Hepatocyte (in vitro differentiated cells): ENCODE results near the gene SLC12A7. TPM values are rescaled to one million over a fixed set of nuclear protein-coding genes. Genes with fewer than 3 reads are reported as not detected.

Experiments used
- DNase-seq: peaks from one replicate; pipeline ENCODE4 v3.0.0-alpha.2; 2016; ENCODE audit warnings: low spot score
- H2AFZ ChIP-seq: fragments of 200-600 bp; sonication (generic); 2 replicates; pipeline ENCODE4 v1.6.0; 2016; ENCODE audit warnings: antibody characterized with exemption, mild to moderate bottlenecking
- H3K27ac ChIP-seq: fragments of 200-600 bp; sonication (generic); 2 replicates; pipeline ENCODE4 v1.5.1; 2016; ENCODE audit warnings: mild to moderate bottlenecking
- H3K27me3 ChIP-seq: fragments of 200-600 bp; sonication (generic); 2 replicates; pipeline ENCODE4 v1.6.1; 2016
- H3K36me3 ChIP-seq: fragments of 200-600 bp; sonication (generic); replicated peaks from 2 replicates; pipeline ENCODE4 v1.5.1; 2016; ENCODE audit warnings: low read depth; ENCODE audit not compliant: insufficient read depth
- H3K4me1 ChIP-seq: fragments of 200-600 bp; sonication (generic); 2 replicates; pipeline ENCODE4 v1.5.1; 2016; ENCODE audit warnings: mild to moderate bottlenecking, moderate library complexity; ENCODE audit not compliant: insufficient read depth
- H3K4me2 ChIP-seq: fragments of 200-600 bp; sonication (generic); 2 replicates; pipeline ENCODE4 v1.6.0; 2016
- H3K4me3 ChIP-seq: fragments of 200-600 bp; sonication (generic); 2 replicates; pipeline ENCODE4 v1.5.1; 2016; ENCODE audit warnings: mild to moderate bottlenecking
- H3K79me2 ChIP-seq: fragments of 200-600 bp; sonication (generic); 2 replicates; pipeline ENCODE4 v1.6.0; 2017; ENCODE audit warnings: mild to moderate bottlenecking
- H3K9me2 ChIP-seq: fragments of 200-600 bp; sonication (generic); replicated peaks from 2 replicates; pipeline ENCODE4 v1.6.0; 2017; ENCODE audit warnings: mild to moderate bottlenecking; ENCODE audit not compliant: insufficient read depth
- H3K9me3 ChIP-seq: fragments of 200-600 bp; sonication (generic); 2 replicates; pipeline ENCODE4 v1.5.1; 2016; ENCODE audit warnings: low read depth, mild to moderate bottlenecking
- H4K20me1 ChIP-seq: fragments of 200-600 bp; sonication (generic); 2 replicates; pipeline ENCODE4 v1.6.0; 2016; ENCODE audit warnings: mild to moderate bottlenecking; ENCODE audit not compliant: insufficient read depth, poor library complexity, severe bottlenecking
- CTCF ChIP-seq: fragments of 200-600 bp; sonication (generic); IDR thresholded peaks from 2 replicates; pipeline ENCODE4 v1.5.1; 2016; ENCODE audit warnings: antibody characterized with exemption, mild to moderate bottlenecking; ENCODE audit not compliant: poor library complexity
- EZH2 ChIP-seq: fragments of 200-600 bp; sonication (generic); IDR thresholded peaks from 2 replicates; pipeline ENCODE4 v1.6.1; 2016; ENCODE audit warnings: antibody characterized with exemption, mild to moderate bottlenecking, borderline replicate concordance
- EZH2phosphoT487 ChIP-seq: fragments of 200-600 bp; sonication (generic); IDR thresholded peaks from one replicate; pipeline ENCODE4 v1.6.1; 2018; ENCODE audit warnings: antibody characterized with exemption, mild to moderate bottlenecking, low read depth, moderate library complexity; ENCODE audit not compliant: unreplicated experiment, severe bottlenecking
- WGBS: methylation state at CpG from one replicate; pipeline ENCODE4 v1.1.6; 2016; ENCODE audit warnings: low lambda C conversion rate; ENCODE audit errors: missing lambda C conversion rate; 5-methylcytosine and 5-hydroxymethylcytosine counted together
- polyA plus RNA-seq: library from polyadenylated mRNA; unstranded; fragments of >200 nt; fragmentation: Nextera tagmentation; extraction: Ambion mirVana; gene quantifications from 2 replicates; pipeline ENCODE4 v1.2.1, GENCODE V29; 2016
- total RNA-seq: library from RNA; depleted of rRNA; stranded (reverse); fragments of >200 nt; gene quantifications from 2 replicates; pipeline ENCODE4 v1.2.3, GENCODE V29; 2014

Gene SLC12A7
- total and polyA plus RNA-seq, 2 experiments from 2014 or later = 30.2 to 34.3 TPM

- WGBS = 97% methylated on average over 26 of the region's 26 CpGs
- Histone ChIP-seq H3K4me1 (no peaks in the 10 kb centered on the region), H3K27ac (no peak overlapping the region), H3K79me2 (no peaks in the 10 kb centered on the region), H2AFZ (no peak overlapping the region), H3K4me3 (no peak overlapping the region), H3K9me2 (no peaks in the 10 kb centered on the region), H3K36me3 (no peaks in the 10 kb centered on the region), H3K27me3 (no peaks in the 10 kb centered on the region), H4K20me1 (no peaks in the 10 kb centered on the region), H3K9me3 (no peaks in the 10 kb centered on the region), H3K4me2 (no peak overlapping the region)
- no peak for DNase-seq
- TF ChIP-seq CTCF = no peak
- no peak for TF ChIP-seq EZH2
- TF ChIP-seq EZH2phosphoT487 = no peak
Measured at GRCh38 chr5:1081519-1081918, 30.3 kb downstream of the SLC12A7 start.

- no peaks in the 10 kb centered on the region for H3K9me3 ChIP-seq
- H3K79me2 ChIP-seq = no peaks in the 10 kb centered on the region
- TF ChIP-seq EZH2 (no peak), CTCF (no peak), EZH2phosphoT487 (no peak)
- DNase-seq = no peak
- 77% methylated on average over 18 of the region's 18 CpGs for WGBS
- H2AFZ ChIP-seq = no peak overlapping the region
- H3K4me1 ChIP-seq = no peaks in the 10 kb centered on the region
- H3K27ac ChIP-seq = no peak overlapping the region
- no peaks in the 10 kb centered on the region for H3K9me2 ChIP-seq
- H4K20me1 ChIP-seq = no peaks in the 10 kb centered on the region
- H3K4me2 ChIP-seq = no peak overlapping the region
- H3K4me3 ChIP-seq = no peak overlapping the region
- no peaks in the 10 kb centered on the region for H3K36me3 ChIP-seq
- no peaks in the 10 kb centered on the region for H3K27me3 ChIP-seq
Measured at GRCh38 chr5:1080432-1080831, 31.4 kb downstream of the SLC12A7 start.

- TF ChIP-seq EZH2 (no peak), CTCF (no peak), EZH2phosphoT487 (no peak)
- no peak overlapping the region for H3K4me3 ChIP-seq
- no peaks in the 10 kb centered on the region for H3K4me1 ChIP-seq
- no peak overlapping the region for H3K27ac ChIP-seq
- H3K27me3 ChIP-seq = no peaks in the 10 kb centered on the region
- no peaks in the 10 kb centered on the region for H3K9me3 ChIP-seq
- H3K4me2 ChIP-seq = no peak overlapping the region
- H4K20me1 ChIP-seq = no peaks in the 10 kb centered on the region
- no peak overlapping the region for H2AFZ ChIP-seq
- no peaks in the 10 kb centered on the region for H3K9me2 ChIP-seq
- no peaks in the 10 kb centered on the region for H3K79me2 ChIP-seq
- DNase-seq = no peak
- 93% methylated on average over 18 of the region's 35 CpGs for WGBS
- no peaks in the 10 kb centered on the region for H3K36me3 ChIP-seq
Measured at GRCh38 chr5:1079961-1080360, 31.9 kb downstream of the SLC12A7 start.

- no peak overlapping the region for H2AFZ ChIP-seq
- no peak overlapping the region for H3K4me3 ChIP-seq
- no peaks in the 10 kb centered on the region for H4K20me1 ChIP-seq
- TF ChIP-seq EZH2 (no peak), EZH2phosphoT487 (no peak), CTCF (no peak)
- H3K9me2 ChIP-seq = no peaks in the 10 kb centered on the region
- no peak for DNase-seq
- H3K4me1 ChIP-seq = no peaks in the 10 kb centered on the region
- H3K9me3 ChIP-seq = no peaks in the 10 kb centered on the region
- H3K4me2 ChIP-seq = no peak overlapping the region
- no peaks in the 10 kb centered on the region for H3K36me3 ChIP-seq
- no peak overlapping the region for H3K27ac ChIP-seq
- 95% methylated on average over 9 of the region's 18 CpGs for WGBS
- H3K27me3 ChIP-seq = no peaks in the 10 kb centered on the region
- no peaks in the 10 kb centered on the region for H3K79me2 ChIP-seq
Measured at GRCh38 chr5:1079486-1079885, 32.4 kb downstream of the SLC12A7 start.
